Activated naive CD4-positive, alpha-beta T cell treated with anti-CD3 and anti-CD28 coated beads for 36 hours (primary cell): Measurements from ENCODE around the gene ABAT. TPM values are rescaled to one million over a fixed set of nuclear protein-coding genes. Genes with fewer than 3 reads are reported as not detected.

Source experiments
- CTCF ChIA-PET: fragments of 350-600 bp; sonication (Branson Sonifier 250); formaldehyde crosslinking; loops from one replicate; lab custom pipeline; 2021; ENCODE audit warnings: antibody characterized with exemption; lab: Charles Lee
- DNase-seq: peaks from one replicate; pipeline ENCODE4 v3.0.0-alpha.2; 2020
- H3K27ac Mint-ChIP-seq: one replicate; pipeline ENCODE4 v1.8.0; 2021; ENCODE audit warnings: mild to moderate bottlenecking, mixed read lengths
- H3K27me3 Mint-ChIP-seq: one replicate; pipeline ENCODE4 v1.8.0; 2021; ENCODE audit warnings: low read depth, mixed read lengths
- H3K36me3 Mint-ChIP-seq: one replicate; pipeline ENCODE4 v1.8.0; 2021; ENCODE audit warnings: low read depth, mixed read lengths
- H3K4me1 Mint-ChIP-seq: one replicate; pipeline ENCODE4 v1.8.0; 2021; ENCODE audit warnings: low read depth, mixed read lengths
- H3K4me3 Mint-ChIP-seq: one replicate; pipeline ENCODE4 v1.8.0; 2021; ENCODE audit warnings: mild to moderate bottlenecking, moderate library complexity, mixed read lengths
- H3K9me3 Mint-ChIP-seq: one replicate; pipeline ENCODE4 v1.8.0; 2021; ENCODE audit warnings: mixed read lengths
- intact Hi-C: fragments of 100-400 bp; cut with micrococcal nuclease; formaldehyde crosslinking; loops from one replicate; pipeline ENCODE4 v1.15.1; 2023
- total RNA-seq, 2 experiments: library from RNA; stranded (reverse); gene quantifications; one replicate each; pipeline ENCODE4 v1.2.3, GENCODE V29; 2021

Gene ABAT
- total RNA-seq, 2 experiments from 2014 or later = 2.7 to 3.1 TPM

- Mint-ChIP-seq H3K27ac (no peak overlapping the region), H3K4me1 (peaks cover 4% of the 10 kb centered on the region), H3K27me3 (no peaks in the 10 kb centered on the region), H3K9me3 (no peaks in the 10 kb centered on the region), H3K36me3 (no peaks in the 10 kb centered on the region), H3K4me3 (no peak overlapping the region)
- intact Hi-C loops = no loop called here
- CTCF ChIA-PET = no interaction called here
- no peak for DNase-seq
Measured at GRCh38 chr16:8727131-8727806, 52.9 kb downstream of the ABAT start.

DNA sequence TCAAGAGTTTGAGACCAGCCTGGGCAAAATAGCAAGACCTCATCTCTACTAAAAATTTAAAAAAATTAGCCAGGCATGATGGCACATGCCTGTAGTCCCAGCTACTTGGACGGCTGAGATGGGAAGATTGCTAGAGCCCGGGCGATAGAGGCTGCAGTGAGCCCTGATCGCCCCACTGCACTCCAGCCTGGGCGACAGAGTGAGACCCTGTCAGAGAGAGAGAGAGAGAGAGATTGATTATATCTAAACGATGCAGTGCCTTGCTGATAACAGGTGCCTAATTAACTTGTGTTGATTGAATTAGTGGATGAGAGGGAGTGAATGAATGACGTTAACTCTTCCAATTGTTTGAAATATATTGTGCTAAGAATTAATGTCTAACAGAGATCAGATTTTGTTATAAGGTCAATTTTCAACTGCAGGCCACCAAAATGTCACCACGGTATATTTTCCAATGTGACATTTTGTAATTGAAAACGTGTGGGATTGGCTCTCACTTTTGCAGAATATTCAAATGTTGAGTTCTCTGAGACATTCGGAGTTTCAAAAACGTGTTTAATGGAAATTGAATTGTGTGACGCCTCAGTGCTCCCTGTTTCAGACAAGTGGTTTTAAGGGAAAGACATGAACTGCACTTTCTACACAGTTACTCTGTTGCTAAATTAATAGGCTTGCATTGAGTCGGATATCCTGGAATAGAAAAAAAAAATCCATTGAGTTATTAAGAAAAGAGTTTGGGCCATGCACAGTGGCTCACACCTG lies 53.6 kb downstream of the ABAT start:
- CTCF ChIA-PET = no interaction called here
- Mint-ChIP-seq H3K27ac (peak overlapping the region; percentile 21), H3K36me3 (no peaks in the 10 kb centered on the region), H3K4me1 (peaks cover 4% of the 10 kb centered on the region), H3K9me3 (no peaks in the 10 kb centered on the region), H3K27me3 (no peaks in the 10 kb centered on the region), H3K4me3 (no peak overlapping the region)
- no peak for DNase-seq
- intact Hi-C loops = no loop called here

- Mint-ChIP-seq H3K27ac (no peak overlapping the region), H3K27me3 (no peaks in the 10 kb centered on the region), H3K36me3 (peaks cover 3% of the 10 kb centered on the region), H3K4me3 (no peak overlapping the region), H3K4me1 (peaks cover 4% of the 10 kb centered on the region), H3K9me3 (peaks cover 7% of the 10 kb centered on the region)
- intact Hi-C loops = no loop called here
- DNase-seq = no peak
- CTCF ChIA-PET = no interaction called here
Measured at GRCh38 chr16:8729779-8730334, 55.4 kb downstream of the ABAT start.

DNA sequence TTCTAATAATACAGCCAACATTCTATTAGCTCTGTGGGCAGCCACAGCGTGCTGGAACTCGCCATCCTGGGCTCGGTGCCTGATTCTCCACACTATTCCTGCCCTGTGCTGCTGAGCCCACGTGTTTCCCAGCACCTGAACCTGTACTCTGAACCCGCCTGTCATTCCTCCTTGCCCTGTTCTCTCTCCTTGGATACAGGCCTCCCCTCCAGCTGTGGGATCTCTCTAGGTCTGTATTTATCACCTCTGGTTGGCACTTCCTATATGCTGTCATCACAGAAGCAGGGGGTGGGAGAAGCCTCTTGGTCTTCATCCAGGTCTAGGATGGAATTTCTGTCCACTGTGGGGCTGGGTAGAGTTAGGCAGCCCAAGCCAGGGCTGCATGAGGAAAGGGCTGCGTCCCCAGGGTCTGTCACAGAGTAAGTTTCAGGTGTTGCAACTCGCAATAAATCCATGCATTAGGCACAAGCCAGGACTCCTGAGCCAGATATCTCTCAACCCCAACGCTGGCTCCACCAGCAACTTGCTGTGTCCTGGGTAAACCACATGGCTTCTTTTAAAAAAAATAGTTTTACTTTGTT lies 56.0 kb downstream of the ABAT start:
- peaks cover 7% of the 10 kb centered on the region for H3K9me3 Mint-ChIP-seq
- H3K4me1 Mint-ChIP-seq = peaks cover 4% of the 10 kb centered on the region
- no peaks in the 10 kb centered on the region for H3K27me3 Mint-ChIP-seq
- DNase-seq = no peak
- H3K27ac Mint-ChIP-seq = no peak overlapping the region
- H3K36me3 Mint-ChIP-seq = peaks cover 3% of the 10 kb centered on the region
- H3K4me3 Mint-ChIP-seq = no peak overlapping the region
- CTCF ChIA-PET = no interaction called here
- intact Hi-C loops = no loop called here

DNA sequence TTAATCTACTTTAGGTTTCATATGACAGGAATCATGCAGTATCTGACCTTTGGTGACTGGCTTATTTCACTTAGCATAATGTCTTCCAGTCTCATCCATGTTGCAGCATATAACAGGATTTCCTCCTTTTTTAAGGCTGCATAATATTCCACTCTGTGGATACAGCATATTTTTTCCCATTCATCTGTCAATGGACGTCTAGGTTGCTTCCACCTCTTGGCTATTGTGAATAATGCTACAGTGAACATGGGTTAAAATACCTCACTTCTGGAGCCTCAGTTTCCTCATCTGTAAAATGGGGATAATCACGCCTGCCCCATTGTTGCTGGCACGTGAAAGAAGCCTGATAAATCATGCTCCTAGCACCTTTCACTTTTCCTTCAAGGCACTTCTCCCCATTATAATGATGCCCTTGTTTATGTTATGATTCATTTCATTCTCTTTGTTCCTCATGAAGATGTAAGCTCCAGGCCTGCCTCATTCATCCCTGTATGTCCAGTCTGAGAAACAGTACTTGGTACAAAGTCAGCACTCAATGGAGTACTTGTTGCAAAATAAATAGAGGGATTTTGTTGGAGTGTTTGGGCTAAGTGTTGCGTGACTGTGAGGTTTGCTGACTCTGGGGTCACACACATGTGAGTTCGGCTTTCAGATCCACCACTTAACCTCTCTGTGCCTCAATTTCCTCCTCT lies 59.6 kb downstream of the ABAT start:
- CTCF ChIA-PET = no interaction called here
- no peak for DNase-seq
- H3K4me1 Mint-ChIP-seq = peaks cover 2% of the 10 kb centered on the region
- intact Hi-C loops = no loop called here
- peaks cover 3% of the 10 kb centered on the region for H3K36me3 Mint-ChIP-seq
- peaks cover 7% of the 10 kb centered on the region for H3K9me3 Mint-ChIP-seq
- H3K27ac Mint-ChIP-seq = no peak overlapping the region
- H3K27me3 Mint-ChIP-seq = no peaks in the 10 kb centered on the region
- H3K4me3 Mint-ChIP-seq = no peak overlapping the region

DNA sequence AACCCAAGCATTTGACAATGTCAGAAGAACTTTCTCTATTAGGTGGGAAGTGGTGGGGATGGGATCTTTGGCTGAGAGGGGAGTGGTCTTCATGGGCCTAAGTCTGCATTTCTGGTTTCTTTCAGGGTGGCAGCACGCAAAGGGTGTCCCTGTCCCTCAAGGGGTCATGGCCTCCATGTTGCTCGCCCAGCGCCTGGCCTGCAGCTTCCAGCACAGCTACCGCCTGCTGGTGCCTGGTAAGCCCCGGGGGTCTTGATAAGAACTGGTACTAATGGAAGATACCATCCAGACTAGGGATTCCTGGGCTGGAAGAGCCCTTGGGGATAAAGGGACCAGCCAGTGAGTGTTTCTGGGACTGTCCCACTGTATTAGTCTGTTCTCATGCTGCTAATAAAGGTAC lies 61.2 kb downstream of the ABAT start:
- H3K9me3 Mint-ChIP-seq = peaks cover 7% of the 10 kb centered on the region
- intact Hi-C loops = no loop called here
- H3K4me3 Mint-ChIP-seq = no peak overlapping the region
- H3K4me1 Mint-ChIP-seq = no peaks in the 10 kb centered on the region
- DNase-seq = no peak
- H3K27me3 Mint-ChIP-seq = no peaks in the 10 kb centered on the region
- no peak overlapping the region for H3K27ac Mint-ChIP-seq
- CTCF ChIA-PET = interaction anchor here (0.5 kb wide), 1 partner anchor 515 kb away, joined by 3 read pairs; no protein-coding TSS in a partner anchor
- H3K36me3 Mint-ChIP-seq = peaks cover 3% of the 10 kb centered on the region

- peaks cover 7% of the 10 kb centered on the region for H3K9me3 Mint-ChIP-seq
- H3K27ac Mint-ChIP-seq = no peak overlapping the region
- H3K27me3 Mint-ChIP-seq = no peaks in the 10 kb centered on the region
- H3K36me3 Mint-ChIP-seq = peaks cover 3% of the 10 kb centered on the region
- DNase-seq = no peak
- CTCF ChIA-PET = no interaction called here
- intact Hi-C loops = no loop called here
- no peak overlapping the region for H3K4me3 Mint-ChIP-seq
- H3K4me1 Mint-ChIP-seq = no peaks in the 10 kb centered on the region
Measured at GRCh38 chr16:8736123-8736668, 61.8 kb downstream of the ABAT start.

- H3K27me3 Mint-ChIP-seq = no peaks in the 10 kb centered on the region
- peaks cover under 1% of the 10 kb centered on the region for H3K9me3 Mint-ChIP-seq
- H3K4me1 Mint-ChIP-seq = no peaks in the 10 kb centered on the region
- no peak for DNase-seq
- no peak overlapping the region for H3K4me3 Mint-ChIP-seq
- H3K27ac Mint-ChIP-seq = no peak overlapping the region
- H3K36me3 Mint-ChIP-seq = peaks cover 1% of the 10 kb centered on the region
- CTCF ChIA-PET = no interaction called here
- intact Hi-C loops = no loop called here
Measured at GRCh38 chr16:8739151-8739550, 64.7 kb downstream of the ABAT start.

DNA sequence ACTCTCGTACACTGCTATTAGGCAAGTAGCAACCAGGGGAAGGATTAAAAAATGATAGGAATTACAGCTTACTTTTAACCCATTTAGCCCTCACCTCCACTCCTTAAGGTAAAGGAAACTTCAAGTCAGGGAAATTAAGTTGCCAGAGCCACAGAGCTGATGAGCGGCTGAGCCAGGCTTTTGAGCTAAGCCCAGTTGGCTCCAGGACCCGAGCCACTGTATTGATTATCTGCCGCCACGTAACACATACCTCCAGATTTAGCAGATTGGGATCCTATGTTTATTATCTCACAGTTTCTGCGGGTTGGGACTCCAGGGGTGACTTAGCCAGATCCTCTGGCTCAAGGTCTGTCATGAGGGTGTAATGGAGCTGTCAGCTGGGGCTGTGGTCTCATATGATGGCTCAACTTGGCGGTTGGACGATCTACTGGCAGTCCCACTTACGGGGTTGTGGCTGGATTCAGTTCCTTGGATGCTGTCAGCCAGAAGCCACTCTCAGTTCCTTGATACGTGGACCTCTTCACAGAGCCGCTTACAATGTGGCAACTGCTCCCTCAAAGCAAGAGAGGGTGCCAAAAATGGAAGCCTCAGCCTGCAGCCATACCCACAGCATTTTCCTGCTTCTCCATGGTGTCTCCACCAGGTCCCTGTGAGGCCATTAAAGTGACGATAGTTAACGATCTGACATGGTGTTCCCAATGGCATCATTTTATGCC lies 65.7 kb downstream of the ABAT start:
- Mint-ChIP-seq H3K9me3 (no peaks in the 10 kb centered on the region), H3K27me3 (no peaks in the 10 kb centered on the region), H3K4me3 (no peak overlapping the region), H3K36me3 (peaks cover 1% of the 10 kb centered on the region), H3K27ac (no peak overlapping the region), H3K4me1 (no peaks in the 10 kb centered on the region)
- no peak for DNase-seq
- CTCF ChIA-PET = no interaction called here
- intact Hi-C loops = no loop called here

GRCh38 chr16:8740775-8741355 lies 66.4 kb downstream of the ABAT start:
- Mint-ChIP-seq H3K4me1 (no peaks in the 10 kb centered on the region), H3K9me3 (no peaks in the 10 kb centered on the region), H3K27me3 (no peaks in the 10 kb centered on the region), H3K4me3 (no peak overlapping the region), H3K27ac (no peak overlapping the region), H3K36me3 (peaks cover 1% of the 10 kb centered on the region)
- DNase-seq = no peak
- CTCF ChIA-PET = no interaction called here
- intact Hi-C loops = no loop called here

GRCh38 chr16:8741636-8742035 lies 67.2 kb downstream of the ABAT start:
- intact Hi-C loops = no loop called here
- CTCF ChIA-PET = no interaction called here
- H3K4me3 Mint-ChIP-seq = no peak overlapping the region
- H3K27me3 Mint-ChIP-seq = no peaks in the 10 kb centered on the region
- H3K4me1 Mint-ChIP-seq = no peaks in the 10 kb centered on the region
- peaks cover 1% of the 10 kb centered on the region for H3K36me3 Mint-ChIP-seq
- no peaks in the 10 kb centered on the region for H3K9me3 Mint-ChIP-seq
- DNase-seq = no peak
- no peak overlapping the region for H3K27ac Mint-ChIP-seq
